ENCODE results near the gene AHCYL1. TPM values are rescaled to one million over a fixed set of nuclear protein-coding genes. Genes with fewer than 3 reads are reported as not detected.

AHCYL1 gene
- total RNA-seq, 1 donor from 2014 or later, result 65.5 TPM

DNA sequence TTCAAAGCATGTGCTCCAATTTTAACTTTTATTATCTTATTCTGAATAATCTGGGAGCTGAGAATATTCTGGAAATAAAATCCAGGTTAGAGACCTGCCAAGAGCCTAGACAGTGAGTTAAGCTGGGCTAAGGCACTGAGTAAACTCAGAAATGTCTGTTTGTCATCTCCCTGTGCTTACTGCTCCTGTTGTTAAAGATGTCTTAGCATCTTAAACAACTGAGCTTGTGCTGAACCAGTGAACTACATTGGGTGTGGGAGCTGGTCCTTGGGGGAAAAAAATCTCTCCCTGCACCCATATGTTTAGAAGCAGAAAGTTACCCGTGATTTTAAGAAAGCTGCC is 25.0 kb upstream of the AHCYL1 start:
- no peak for DNase-seq (ENCODE audit: low spot score)
- H3K9me3 Mint-ChIP-seq, result no peaks in the 10 kb centered on the region
- TF ChIP-seq EZH2 (IDR thresholded peaks at IDR 0.05) (no peak), EZH2phosphoT487 (IDR thresholded peaks at IDR 0.05) (no peak), CTCF (IDR thresholded peaks at IDR 0.05) (no peak)
- no peak overlapping the region for H2AFZ ChIP-seq (replicated peaks)
- H3K4me3 Mint-ChIP-seq, result no peak overlapping the region
- peak overlapping the region; percentile 72 for H3K4me2 ChIP-seq
- H3K27me3 ChIP-seq, result no peaks in the 10 kb centered on the region
- peaks cover 2% of the 10 kb centered on the region for H3K27me3 Mint-ChIP-seq (ENCODE audit: insufficient read depth, low read depth)
- no peaks in the 10 kb centered on the region for H3K79me2 ChIP-seq (ENCODE audit: low read depth)
- peak overlapping the region; percentile 31 for H3K4me3 ChIP-seq
- peak overlapping the region; percentile 96 for H3K27ac ChIP-seq
- no peak overlapping the region for H3K9ac ChIP-seq
- peaks cover 38% of the 10 kb centered on the region for H3K4me1 Mint-ChIP-seq
- no peaks in the 10 kb centered on the region for H3K36me3 Mint-ChIP-seq
- peak overlapping the region; percentile 98 for H3K27ac Mint-ChIP-seq
- H3K9me3 ChIP-seq (ENCODE audit: low read depth), result no peaks in the 10 kb centered on the region
- peaks cover 70% of the 10 kb centered on the region for H3K4me1 ChIP-seq
- no peaks in the 10 kb centered on the region for H3K36me3 ChIP-seq
- H4K20me1 ChIP-seq (ENCODE audit: low read depth), result no peaks in the 10 kb centered on the region
- peaks cover 53% of the 10 kb centered on the region for H3F3A ChIP-seq (ENCODE audit: low read depth)

- Histone ChIP-seq H3K79me2 (ENCODE audit: low read depth) (no peaks in the 10 kb centered on the region), H3K4me2 (peak overlapping the region; percentile 72), H3K27me3 (no peaks in the 10 kb centered on the region), H3K27ac (peak overlapping the region; percentile 96), H4K20me1 (ENCODE audit: low read depth) (no peaks in the 10 kb centered on the region), H3K4me3 (peak overlapping the region; percentile 31), H3F3A (ENCODE audit: low read depth) (peaks cover 53% of the 10 kb centered on the region), H3K36me3 (no peaks in the 10 kb centered on the region), H3K9me3 (ENCODE audit: low read depth) (no peaks in the 10 kb centered on the region), H2AFZ (replicated peaks) (no peak overlapping the region), H3K4me1 (peaks cover 70% of the 10 kb centered on the region), H3K9ac (no peak overlapping the region)
- Mint-ChIP-seq H3K36me3 (no peaks in the 10 kb centered on the region), H3K27me3 (ENCODE audit: insufficient read depth, low read depth) (peaks cover 2% of the 10 kb centered on the region), H3K4me1 (peaks cover 38% of the 10 kb centered on the region), H3K9me3 (no peaks in the 10 kb centered on the region), H3K27ac (peak overlapping the region; percentile 98), H3K4me3 (peak overlapping the region; percentile 0)
- peak; percentile 86 for DNase-seq (ENCODE audit: low spot score)
- TF ChIP-seq EZH2 (IDR thresholded peaks at IDR 0.05) (no peak), EZH2phosphoT487 (IDR thresholded peaks at IDR 0.05) (peak; percentile 12)
Measured at GRCh38 chr1:109959974-109960744, 24.4 kb upstream of the AHCYL1 start.

DNA sequence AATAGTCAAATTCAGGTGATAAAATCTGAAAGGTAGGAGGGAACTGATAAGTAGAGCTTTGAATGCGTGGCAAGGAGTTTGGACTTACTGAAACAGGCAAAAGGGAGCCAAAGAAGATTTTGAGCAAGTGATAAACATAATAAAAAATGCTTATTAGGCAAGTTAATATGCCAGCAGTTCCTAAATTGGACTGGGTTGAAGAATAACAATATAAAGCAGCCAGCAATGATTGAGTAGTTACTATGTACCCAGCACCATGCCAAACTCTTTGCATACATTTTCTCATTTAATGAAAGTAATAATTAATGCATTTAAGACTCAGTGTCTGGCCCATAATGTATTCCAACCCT is 23.8 kb upstream of the AHCYL1 start:
- TF ChIP-seq EZH2phosphoT487 (IDR thresholded peaks at IDR 0.05), result no peak
- no peak for TF ChIP-seq EZH2 (IDR thresholded peaks at IDR 0.05)
- no peak for TF ChIP-seq CTCF (IDR thresholded peaks at IDR 0.05)
- H3K79me2 ChIP-seq (ENCODE audit: low read depth), result no peaks in the 10 kb centered on the region
- Mint-ChIP-seq H3K36me3 (no peaks in the 10 kb centered on the region), H3K4me3 (no peak overlapping the region), H3K9me3 (peaks cover 3% of the 10 kb centered on the region), H3K4me1 (peaks cover 38% of the 10 kb centered on the region), H3K27me3 (ENCODE audit: insufficient read depth, low read depth) (no peaks in the 10 kb centered on the region), H3K27ac (peak overlapping the region; percentile 98)
- H3K9ac ChIP-seq, result no peak overlapping the region
- peaks cover 70% of the 10 kb centered on the region for H3K4me1 ChIP-seq
- no peaks in the 10 kb centered on the region for H3K27me3 ChIP-seq
- H3K36me3 ChIP-seq, result no peaks in the 10 kb centered on the region
- no peak for DNase-seq (ENCODE audit: low spot score)
- peak overlapping the region; percentile 72 for H3K4me2 ChIP-seq
- H4K20me1 ChIP-seq (ENCODE audit: low read depth), result no peaks in the 10 kb centered on the region
- H3K4me3 ChIP-seq, result peak overlapping the region; percentile 31
- no peaks in the 10 kb centered on the region for H3K9me3 ChIP-seq (ENCODE audit: low read depth)
- H3K27ac ChIP-seq, result peak overlapping the region; percentile 96
- H3F3A ChIP-seq (ENCODE audit: low read depth), result peaks cover 53% of the 10 kb centered on the region
- H2AFZ ChIP-seq (replicated peaks), result no peak overlapping the region

GRCh38 chr1:109963864-109964263 is 20.7 kb upstream of the AHCYL1 start:
- TF ChIP-seq EZH2phosphoT487 (IDR thresholded peaks at IDR 0.05), result no peak
- no peak for TF ChIP-seq CTCF (IDR thresholded peaks at IDR 0.05)
- TF ChIP-seq EZH2 (IDR thresholded peaks at IDR 0.05), result no peak
- Histone ChIP-seq H3K4me1 (peaks cover 50% of the 10 kb centered on the region), H3K36me3 (no peaks in the 10 kb centered on the region), H3K4me2 (peak overlapping the region; percentile 3), H3K27me3 (no peaks in the 10 kb centered on the region), H3F3A (ENCODE audit: low read depth) (peaks cover 43% of the 10 kb centered on the region), H3K9me3 (ENCODE audit: low read depth) (no peaks in the 10 kb centered on the region), H3K79me2 (ENCODE audit: low read depth) (no peaks in the 10 kb centered on the region), H3K4me3 (no peak overlapping the region), H3K9ac (no peak overlapping the region), H4K20me1 (ENCODE audit: low read depth) (no peaks in the 10 kb centered on the region), H3K27ac (no peak overlapping the region), H2AFZ (replicated peaks) (peak overlapping the region; percentile 38)
- H3K4me1 Mint-ChIP-seq, result peaks cover 29% of the 10 kb centered on the region
- H3K4me3 Mint-ChIP-seq, result no peak overlapping the region
- no peak overlapping the region for H3K27ac Mint-ChIP-seq
- H3K36me3 Mint-ChIP-seq, result no peaks in the 10 kb centered on the region
- H3K9me3 Mint-ChIP-seq, result peaks cover 3% of the 10 kb centered on the region
- no peaks in the 10 kb centered on the region for H3K27me3 Mint-ChIP-seq (ENCODE audit: insufficient read depth, low read depth)
- DNase-seq (ENCODE audit: low spot score), result no peak

All from neural progenitor cell (in vitro differentiated cells).